MG63 (cell line): ENCODE data around the gene FOXN3. TPM values are rescaled to one million over a fixed set of nuclear protein-coding genes. Genes with fewer than 3 reads are reported as not detected.
A peak's percentile ranks its signal among the peaks of the same experiment; 100 is the strongest.

ENCODE experiments used
- DNase-seq: peaks from one replicate; pipeline ENCODE4 v3.0.0-alpha.2; 2020
- H3K27me3 ChIP-seq: fragments of 250-450 bp; sonication (Bioruptor Pico); 2 replicates; pipeline ENCODE4 v1.5.1; 2020; ENCODE audit warnings: mild to moderate bottlenecking, moderate library complexity
- H3K36me3 ChIP-seq: fragments of 250-450 bp; sonication (Bioruptor Pico); 2 replicates; pipeline ENCODE4 v1.5.1; 2020; ENCODE audit warnings: mild to moderate bottlenecking, moderate library complexity
- H3K4me3 ChIP-seq: fragments of 250-450 bp; sonication (Bioruptor Pico); 2 replicates; pipeline ENCODE4 v1.5.1; 2020; ENCODE audit warnings: mild to moderate bottlenecking, moderate library complexity
- H3K9me3 ChIP-seq: fragments of 250-450 bp; sonication (Bioruptor Pico); 2 replicates; pipeline ENCODE4 v1.5.1; 2020; ENCODE audit warnings: mild to moderate bottlenecking, moderate library complexity
- total RNA-seq: library from RNA; depleted of rRNA; stranded (reverse); fragments of >200 nt; shearing (Covaris generic); gene quantifications from 2 replicates; pipeline ENCODE4 v1.2.3, GENCODE V29; 2014; ENCODE audit warnings: low replicate concordance

The FOXN3 gene
- total RNA-seq, 1 experiment from 2014 or later, result 1.4 TPM

- Histone ChIP-seq H3K36me3 (no peaks in the 10 kb centered on the region), H3K9me3 (no peaks in the 10 kb centered on the region), H3K27me3 (no peaks in the 10 kb centered on the region), H3K4me3 (no peak overlapping the region)
- DNase-seq, result no peak
Measured at GRCh38 chr14:89315493-89316470, 101.3 kb downstream of the FOXN3 start.

GRCh38 chr14:89314274-89314673 is 102.8 kb downstream of the FOXN3 start:
- no peaks in the 10 kb centered on the region for H3K36me3 ChIP-seq
- H3K4me3 ChIP-seq, result no peak overlapping the region
- DNase-seq, result no peak
- no peaks in the 10 kb centered on the region for H3K9me3 ChIP-seq
- no peaks in the 10 kb centered on the region for H3K27me3 ChIP-seq

DNA sequence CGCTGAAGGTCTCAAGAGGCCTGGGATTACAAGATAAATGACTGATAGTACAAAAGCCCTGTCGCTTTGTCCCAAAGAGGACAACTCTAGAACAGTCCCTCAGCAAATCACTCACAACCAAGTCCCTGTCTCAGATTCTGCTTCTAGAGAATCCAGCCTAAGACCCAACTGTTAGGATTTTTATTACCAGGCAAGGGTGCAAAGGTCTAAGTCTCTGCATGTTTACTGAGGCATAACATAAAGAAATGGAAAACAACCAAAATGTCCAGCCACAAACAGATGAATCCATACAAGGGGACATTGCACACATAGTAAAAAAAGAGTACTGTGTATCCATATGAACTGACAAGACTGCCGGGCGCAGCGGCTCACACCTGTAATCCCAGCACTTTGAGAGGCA is 104.1 kb downstream of the FOXN3 start:
- H3K27me3 ChIP-seq, result no peaks in the 10 kb centered on the region
- no peak overlapping the region for H3K4me3 ChIP-seq
- no peak for DNase-seq
- no peaks in the 10 kb centered on the region for H3K9me3 ChIP-seq
- H3K36me3 ChIP-seq, result no peaks in the 10 kb centered on the region

DNA sequence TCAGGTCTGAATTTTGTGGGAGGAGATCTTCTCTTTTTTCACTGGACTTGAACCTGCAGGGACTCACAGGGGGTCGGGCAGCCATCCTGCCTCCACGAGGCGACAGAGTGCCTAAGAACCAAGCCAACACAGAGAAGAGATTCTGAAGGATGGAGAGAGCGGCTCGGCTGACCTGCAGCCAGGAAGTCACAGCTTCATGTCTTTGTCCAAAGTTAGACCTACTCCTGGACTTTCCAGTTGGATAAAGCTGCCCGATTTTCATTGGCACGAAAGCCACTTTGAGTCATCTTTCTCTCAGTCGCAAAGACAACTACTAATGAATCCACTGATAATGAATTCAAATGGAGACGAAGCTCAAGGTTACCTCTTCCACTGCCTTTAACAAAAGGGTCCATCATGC is 106.8 kb downstream of the FOXN3 start:
- Histone ChIP-seq H3K36me3 (no peaks in the 10 kb centered on the region), H3K27me3 (no peaks in the 10 kb centered on the region), H3K4me3 (no peak overlapping the region), H3K9me3 (no peaks in the 10 kb centered on the region)
- DNase-seq, result no peak

DNA sequence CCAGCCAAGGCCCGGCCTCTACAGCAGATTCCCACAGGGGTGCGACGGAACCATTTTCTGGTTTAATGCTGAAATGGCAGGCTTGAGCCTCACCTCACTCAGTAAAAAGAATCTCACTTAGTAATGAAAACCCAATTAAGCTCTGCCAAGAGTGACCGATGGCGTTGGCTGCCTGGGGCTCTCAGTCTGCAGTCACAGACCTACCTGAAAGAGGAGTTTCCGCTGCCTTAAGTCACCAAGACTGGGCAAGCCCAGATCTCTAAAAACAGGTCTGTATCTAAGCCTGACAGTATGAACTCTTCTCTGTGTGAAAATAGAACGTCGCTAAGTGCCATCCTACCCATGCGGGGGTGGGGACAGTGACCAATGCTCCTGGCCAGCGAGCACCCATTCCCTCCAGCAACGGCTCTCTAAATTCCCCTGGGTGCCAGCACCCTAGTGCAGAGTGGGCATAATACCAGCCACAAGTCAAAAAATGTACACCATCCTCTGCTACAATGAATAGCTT is 107.3 kb downstream of the FOXN3 start:
- H3K9me3 ChIP-seq, result no peaks in the 10 kb centered on the region
- no peak for DNase-seq
- H3K36me3 ChIP-seq, result no peaks in the 10 kb centered on the region
- no peak overlapping the region for H3K4me3 ChIP-seq
- H3K27me3 ChIP-seq, result no peaks in the 10 kb centered on the region

- Histone ChIP-seq H3K36me3 (no peaks in the 10 kb centered on the region), H3K4me3 (no peak overlapping the region), H3K9me3 (no peaks in the 10 kb centered on the region), H3K27me3 (no peaks in the 10 kb centered on the region)
- DNase-seq, result no peak
Measured at GRCh38 chr14:89308232-89308959, 108.6 kb downstream of the FOXN3 start.

GRCh38 chr14:89307409-89307808 is 109.6 kb downstream of the FOXN3 start:
- H3K4me3 ChIP-seq, result no peak overlapping the region
- no peaks in the 10 kb centered on the region for H3K9me3 ChIP-seq
- H3K27me3 ChIP-seq, result no peaks in the 10 kb centered on the region
- no peaks in the 10 kb centered on the region for H3K36me3 ChIP-seq
- DNase-seq, result no peak

DNA sequence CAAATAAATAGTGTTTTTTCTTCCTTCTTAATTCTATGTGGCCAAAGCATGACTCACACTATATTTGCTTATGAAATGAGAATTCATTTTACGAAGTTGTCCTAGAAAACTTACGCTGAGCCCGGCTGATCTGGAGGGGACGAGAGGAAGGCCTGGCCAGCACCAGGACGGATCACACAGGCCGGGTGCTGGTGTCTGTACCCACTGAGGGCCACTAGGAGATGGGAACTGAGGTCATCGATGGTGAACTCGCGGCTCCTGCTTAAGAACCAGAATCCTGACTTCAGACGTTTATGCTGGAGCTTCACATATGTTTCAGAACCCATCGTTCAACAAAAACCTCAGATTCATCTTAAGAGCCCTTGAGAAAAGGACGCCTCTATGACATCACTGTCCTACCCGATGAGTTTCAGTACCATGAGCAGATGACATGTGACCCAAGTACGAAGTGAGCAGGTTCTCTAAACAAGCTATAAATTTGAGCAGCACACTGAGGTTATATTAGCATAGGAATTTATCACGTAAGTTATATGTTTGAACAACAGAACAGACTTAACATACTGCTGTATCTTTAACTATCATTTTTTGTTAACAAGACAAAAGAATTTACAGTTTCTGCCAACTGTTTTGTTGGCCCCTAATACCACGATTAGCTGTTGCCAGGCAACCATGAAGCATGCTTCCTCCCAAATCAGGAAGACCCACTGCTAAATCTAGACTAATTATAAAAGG is 111.9 kb downstream of the FOXN3 start:
- Histone ChIP-seq H3K4me3 (no peak overlapping the region), H3K27me3 (no peaks in the 10 kb centered on the region), H3K9me3 (no peaks in the 10 kb centered on the region), H3K36me3 (no peaks in the 10 kb centered on the region)
- DNase-seq, result peak; percentile 22

DNA sequence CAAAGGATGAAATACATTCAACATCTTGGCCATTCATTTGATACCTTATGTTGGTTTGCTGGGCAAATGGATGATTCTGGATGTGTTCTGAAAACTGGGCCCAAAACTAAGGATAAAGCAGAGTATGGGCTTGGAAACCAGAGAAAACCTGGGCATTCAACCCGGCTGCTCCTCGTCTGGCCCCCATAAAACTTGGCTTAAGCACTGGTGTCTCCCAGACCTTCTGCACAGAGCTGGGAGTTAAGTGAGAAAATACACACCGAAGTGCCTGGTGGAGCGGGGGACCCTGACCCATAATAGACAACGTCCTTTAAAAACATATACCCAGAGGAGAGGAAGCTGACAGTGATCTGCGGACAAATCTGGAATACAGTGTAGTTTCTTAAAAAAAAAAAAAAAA is 112.5 kb downstream of the FOXN3 start:
- H3K4me3 ChIP-seq, result no peak overlapping the region
- DNase-seq, result no peak

GRCh38 chr14:89303456-89304435 is 113.3 kb downstream of the FOXN3 start:
- no peak overlapping the region for H3K4me3 ChIP-seq
- H3K27me3 ChIP-seq, result no peaks in the 10 kb centered on the region
- H3K36me3 ChIP-seq, result no peaks in the 10 kb centered on the region
- H3K9me3 ChIP-seq, result no peaks in the 10 kb centered on the region
- DNase-seq, result peak; percentile 27

More for the DNA sequence above, 112.5 kb downstream of the FOXN3 start:
- H3K9me3 ChIP-seq, result no peaks in the 10 kb centered on the region
- H3K27me3 ChIP-seq, result no peaks in the 10 kb centered on the region
- no peaks in the 10 kb centered on the region for H3K36me3 ChIP-seq

- H3K36me3 ChIP-seq, result no peaks in the 10 kb centered on the region
- no peak overlapping the region for H3K4me3 ChIP-seq
- H3K27me3 ChIP-seq, result no peaks in the 10 kb centered on the region
- no peaks in the 10 kb centered on the region for H3K9me3 ChIP-seq
- no peak for DNase-seq
Measured at GRCh38 chr14:89302396-89302950, 114.6 kb downstream of the FOXN3 start.

DNA sequence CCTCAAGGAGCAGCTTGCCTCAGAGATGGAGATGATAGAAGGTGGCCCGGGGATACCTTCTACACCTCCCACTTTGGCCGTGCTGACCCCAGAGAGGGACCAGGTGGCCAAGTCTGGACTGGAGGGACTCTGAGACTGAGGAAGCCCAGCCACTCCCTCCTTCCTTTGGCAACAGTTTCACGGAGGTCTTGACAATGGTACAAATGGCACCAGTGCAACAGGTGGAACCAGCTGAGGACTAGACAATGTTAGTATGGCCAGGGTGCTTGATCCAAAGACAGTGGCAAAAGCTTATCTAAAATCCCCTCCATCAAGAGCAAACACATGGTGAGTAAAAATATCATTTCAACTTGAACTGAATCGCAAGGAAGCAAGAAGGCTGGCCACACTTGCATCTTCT is 117.4 kb downstream of the FOXN3 start:
- no peaks in the 10 kb centered on the region for H3K9me3 ChIP-seq
- no peak for DNase-seq
- no peaks in the 10 kb centered on the region for H3K27me3 ChIP-seq
- no peaks in the 10 kb centered on the region for H3K36me3 ChIP-seq
- no peak overlapping the region for H3K4me3 ChIP-seq

DNA sequence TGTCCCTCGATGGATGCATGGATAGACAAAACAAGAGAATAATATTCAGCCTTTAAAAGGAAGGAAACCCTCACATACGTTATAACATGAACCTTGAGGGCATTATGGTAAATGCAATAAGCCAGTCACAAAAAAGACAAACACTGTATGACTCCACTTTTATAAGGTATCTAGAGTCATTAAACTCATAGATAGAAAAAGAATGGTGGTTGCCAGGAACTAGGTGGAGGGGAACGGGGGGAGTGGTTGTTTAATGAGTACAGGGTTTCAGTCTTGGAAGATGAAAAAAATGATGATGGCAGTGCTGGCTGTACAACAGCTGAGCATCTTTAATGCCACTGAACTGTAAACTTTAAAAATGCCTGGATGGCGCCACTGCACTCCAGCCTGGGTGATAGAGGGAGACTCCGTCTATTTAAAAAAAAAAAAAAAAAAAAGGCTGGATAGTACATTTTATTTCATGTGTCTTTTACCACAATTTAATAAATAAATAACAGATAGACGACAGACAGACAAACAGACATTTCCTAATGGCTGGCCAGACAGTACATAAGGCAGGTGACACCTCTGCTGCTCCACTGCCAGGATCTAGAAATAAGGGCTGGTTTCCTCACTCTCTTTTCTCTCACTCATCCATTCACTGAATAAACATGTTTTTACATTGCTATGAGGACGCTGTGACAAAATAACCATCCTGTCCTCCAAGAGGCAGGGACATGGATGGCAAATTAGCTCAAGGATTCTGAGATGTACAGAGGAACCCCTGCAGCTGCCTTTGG is 118.8 kb downstream of the FOXN3 start:
- Histone ChIP-seq H3K27me3 (no peaks in the 10 kb centered on the region), H3K36me3 (no peaks in the 10 kb centered on the region), H3K4me3 (no peak overlapping the region), H3K9me3 (no peaks in the 10 kb centered on the region)
- no peak for DNase-seq

- Histone ChIP-seq H3K4me3 (no peak overlapping the region), H3K27me3 (no peaks in the 10 kb centered on the region), H3K9me3 (no peaks in the 10 kb centered on the region), H3K36me3 (no peaks in the 10 kb centered on the region)
- DNase-seq, result no peak
Measured at GRCh38 chr14:89296281-89296745, 120.7 kb downstream of the FOXN3 start.

DNA sequence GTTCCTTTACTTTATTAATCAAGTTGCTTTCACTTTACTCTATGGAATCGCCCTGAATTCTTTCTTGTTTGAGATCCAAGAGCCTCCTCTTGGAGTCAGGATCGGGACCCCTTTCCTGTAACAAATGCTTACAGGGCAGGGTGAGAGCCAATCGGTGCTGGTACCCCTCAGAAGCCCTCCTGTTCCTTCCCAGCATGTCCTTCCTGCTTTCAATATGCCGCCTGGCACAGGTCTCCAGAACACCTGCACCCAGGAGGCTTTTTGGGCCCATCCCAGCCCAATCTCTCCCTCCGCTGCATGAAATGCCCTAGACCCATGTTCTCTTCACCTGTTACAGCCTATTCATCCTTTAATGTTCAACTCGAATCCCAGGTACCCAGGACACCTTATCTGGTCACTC is 122.2 kb downstream of the FOXN3 start:
- DNase-seq, result no peak
- Histone ChIP-seq H3K4me3 (no peak overlapping the region), H3K27me3 (no peaks in the 10 kb centered on the region), H3K9me3 (no peaks in the 10 kb centered on the region), H3K36me3 (no peaks in the 10 kb centered on the region)
